Measurements from ENCODE around the gene VPS35L.

Gene VPS35L

DNA sequence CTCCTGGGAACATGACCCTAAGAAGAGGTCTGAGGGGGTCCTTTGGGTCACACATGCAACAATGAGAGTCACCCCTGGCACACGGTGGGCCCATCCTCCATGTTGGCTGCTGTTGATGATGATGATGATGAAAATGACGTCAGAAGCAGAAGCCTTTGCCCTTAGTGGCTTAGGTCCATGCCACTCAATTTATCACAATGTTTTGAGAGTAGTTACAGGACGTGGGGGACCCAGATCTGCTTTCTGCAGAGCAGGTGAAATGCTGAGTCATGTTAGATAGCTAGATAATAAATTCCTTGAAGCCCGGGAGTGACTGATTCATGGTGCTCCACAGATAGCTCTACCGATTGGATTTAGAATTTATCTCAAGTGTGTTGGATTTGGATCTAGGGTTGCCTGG lies 53.9 kb downstream of the VPS35L start:
- no peaks in the 10 kb centered on the region for H3K27me3 ChIP-seq (ENCODE audit: control insufficient read depth in 2 of 2, insufficient read depth in 2 of 2, low read length in 2 of 2)
- no peaks in the 10 kb centered on the region for H3K9me3 ChIP-seq (ENCODE audit: control insufficient read depth in 2 of 2, low read length in 2 of 2)
- no peak overlapping the region for H3K4me3 ChIP-seq (ENCODE audit: low read length in 2 of 2)
- no peak overlapping the region for H3K27ac ChIP-seq (ENCODE audit: low read depth in 2 of 2, low read length in 2 of 2)
- peaks cover 26 to 40% of the 10 kb centered on the region in 2 donors for H3K36me3 ChIP-seq (ENCODE audit: control insufficient read depth in 2 of 2, insufficient read depth in 2 of 2, low read length in 2 of 2)
- H3K4me1 ChIP-seq (ENCODE audit: control insufficient read depth in 2 of 2, insufficient read depth in 2 of 2, low read length in 2 of 2): no peaks in the 10 kb centered on the region
- H3K9ac ChIP-seq (ENCODE audit: low read depth in 1 of 2, low read length in 2 of 2): no peak overlapping the region

DNA sequence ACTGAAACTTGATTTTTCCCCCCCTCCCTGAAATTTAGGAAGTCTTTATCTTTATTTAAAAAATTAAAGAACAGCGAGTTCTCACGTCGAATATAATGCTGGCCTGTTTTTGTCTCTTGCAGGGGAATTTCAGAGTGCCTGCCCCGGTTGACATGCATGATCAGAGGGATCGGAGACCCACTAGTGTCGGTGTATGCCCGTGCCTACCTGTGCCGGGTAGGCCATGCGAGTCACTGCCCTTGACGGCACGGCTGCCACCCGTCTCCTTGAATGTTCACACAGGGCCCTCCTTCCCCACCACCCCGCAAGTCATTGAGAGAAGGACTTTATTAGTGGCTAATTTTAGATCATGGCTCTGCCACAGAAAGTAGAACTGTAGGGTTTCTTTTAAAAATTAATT lies 54.7 kb downstream of the VPS35L start:
- H3K4me3 ChIP-seq (ENCODE audit: low read length in 2 of 2): no peak overlapping the region
- peaks cover 23 to 40% of the 10 kb centered on the region in 2 donors for H3K36me3 ChIP-seq (ENCODE audit: control insufficient read depth in 2 of 2, insufficient read depth in 2 of 2, low read length in 2 of 2)
- H3K9me3 ChIP-seq (ENCODE audit: control insufficient read depth in 2 of 2, low read length in 2 of 2): no peaks in the 10 kb centered on the region
- H3K9ac ChIP-seq (ENCODE audit: low read depth in 1 of 2, low read length in 2 of 2): no peak overlapping the region
- no peaks in the 10 kb centered on the region for H3K27me3 ChIP-seq (ENCODE audit: control insufficient read depth in 2 of 2, insufficient read depth in 2 of 2, low read length in 2 of 2)
- no peaks in the 10 kb centered on the region for H3K4me1 ChIP-seq (ENCODE audit: control insufficient read depth in 2 of 2, insufficient read depth in 2 of 2, low read length in 2 of 2)
- no peak overlapping the region for H3K27ac ChIP-seq (ENCODE audit: low read depth in 2 of 2, low read length in 2 of 2)

- H3K4me3 ChIP-seq (ENCODE audit: low read length in 2 of 2): no peak overlapping the region
- H3K9ac ChIP-seq (ENCODE audit: low read depth in 1 of 2, low read length in 2 of 2): no peak overlapping the region
- no peaks in the 10 kb centered on the region for H3K4me1 ChIP-seq (ENCODE audit: control insufficient read depth in 2 of 2, insufficient read depth in 2 of 2, low read length in 2 of 2)
- no peaks in the 10 kb centered on the region for H3K9me3 ChIP-seq (ENCODE audit: control insufficient read depth in 2 of 2, low read length in 2 of 2)
- no peak overlapping the region for H3K27ac ChIP-seq (ENCODE audit: low read depth in 2 of 2, low read length in 2 of 2)
- peaks cover 20 to 45% of the 10 kb centered on the region in 2 donors for H3K36me3 ChIP-seq (ENCODE audit: control insufficient read depth in 2 of 2, insufficient read depth in 2 of 2, low read length in 2 of 2)
- H3K27me3 ChIP-seq (ENCODE audit: control insufficient read depth in 2 of 2, insufficient read depth in 2 of 2, low read length in 2 of 2): no peaks in the 10 kb centered on the region
Measured at GRCh38 chr16:19613834-19614233, 58.3 kb downstream of the VPS35L start.

DNA sequence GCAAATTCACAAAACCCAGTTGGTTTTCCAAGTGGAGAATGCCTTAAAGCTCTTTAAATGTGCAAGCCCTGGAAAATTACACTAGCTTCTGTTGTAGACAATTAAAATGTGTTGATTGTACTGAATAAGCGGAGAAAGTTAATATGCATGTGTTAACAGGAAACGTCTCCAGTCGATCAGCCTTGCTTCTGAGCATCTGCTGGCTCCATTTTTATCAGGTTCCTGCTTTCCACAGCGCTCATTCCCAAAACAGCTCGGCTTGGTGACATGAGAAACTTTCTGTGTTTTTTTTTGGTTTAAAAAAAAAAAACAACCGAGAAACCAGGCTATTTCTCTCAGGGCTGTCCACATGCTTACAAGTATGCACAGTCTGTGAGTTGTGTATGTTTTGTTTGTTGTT lies 60.7 kb downstream of the VPS35L start:
- no peaks in the 10 kb centered on the region for H3K9me3 ChIP-seq (ENCODE audit: control insufficient read depth in 2 of 2, low read length in 2 of 2)
- no peaks in the 10 kb centered on the region for H3K27me3 ChIP-seq (ENCODE audit: control insufficient read depth in 2 of 2, insufficient read depth in 2 of 2, low read length in 2 of 2)
- no peaks in the 10 kb centered on the region for H3K4me1 ChIP-seq (ENCODE audit: control insufficient read depth in 2 of 2, insufficient read depth in 2 of 2, low read length in 2 of 2)
- no peak overlapping the region for H3K9ac ChIP-seq (ENCODE audit: low read depth in 1 of 2, low read length in 2 of 2)
- no peak overlapping the region for H3K4me3 ChIP-seq (ENCODE audit: low read length in 2 of 2)
- no peak overlapping the region for H3K27ac ChIP-seq (ENCODE audit: low read depth in 2 of 2, low read length in 2 of 2)
- peaks cover 18 to 29% of the 10 kb centered on the region in 2 donors for H3K36me3 ChIP-seq (ENCODE audit: control insufficient read depth in 2 of 2, insufficient read depth in 2 of 2, low read length in 2 of 2)

GRCh38 chr16:19618876-19619275 lies 63.4 kb downstream of the VPS35L start:
- peaks cover 16 to 18% of the 10 kb centered on the region in 2 donors for H3K36me3 ChIP-seq (ENCODE audit: control insufficient read depth in 2 of 2, insufficient read depth in 2 of 2, low read length in 2 of 2)
- no peaks in the 10 kb centered on the region for H3K9me3 ChIP-seq (ENCODE audit: control insufficient read depth in 2 of 2, low read length in 2 of 2)
- no peak overlapping the region for H3K4me3 ChIP-seq (ENCODE audit: low read length in 2 of 2)
- H3K27ac ChIP-seq (ENCODE audit: low read depth in 2 of 2, low read length in 2 of 2): no peak overlapping the region
- H3K27me3 ChIP-seq (ENCODE audit: control insufficient read depth in 2 of 2, insufficient read depth in 2 of 2, low read length in 2 of 2): no peaks in the 10 kb centered on the region
- no peak overlapping the region for H3K9ac ChIP-seq (ENCODE audit: low read depth in 1 of 2, low read length in 2 of 2)
- H3K4me1 ChIP-seq (ENCODE audit: control insufficient read depth in 2 of 2, insufficient read depth in 2 of 2, low read length in 2 of 2): no peaks in the 10 kb centered on the region

- Histone ChIP-seq H3K27me3 (ENCODE audit: control insufficient read depth in 2 of 2, insufficient read depth in 2 of 2, low read length in 2 of 2) (no peaks in the 10 kb centered on the region), H3K27ac (ENCODE audit: low read depth in 2 of 2, low read length in 2 of 2) (no peak overlapping the region), H3K4me1 (ENCODE audit: control insufficient read depth in 2 of 2, insufficient read depth in 2 of 2, low read length in 2 of 2) (no peaks in the 10 kb centered on the region), H3K9me3 (ENCODE audit: control insufficient read depth in 2 of 2, low read length in 2 of 2) (no peaks in the 10 kb centered on the region), H3K9ac (ENCODE audit: low read depth in 1 of 2, low read length in 2 of 2) (no peak overlapping the region), H3K36me3 (ENCODE audit: control insufficient read depth in 2 of 2, insufficient read depth in 2 of 2, low read length in 2 of 2) (peaks cover 17 to 20% of the 10 kb centered on the region in 2 donors), H3K4me3 (ENCODE audit: low read length in 2 of 2) (no peak overlapping the region)
Measured at GRCh38 chr16:19621445-19621844, 65.9 kb downstream of the VPS35L start.

DNA sequence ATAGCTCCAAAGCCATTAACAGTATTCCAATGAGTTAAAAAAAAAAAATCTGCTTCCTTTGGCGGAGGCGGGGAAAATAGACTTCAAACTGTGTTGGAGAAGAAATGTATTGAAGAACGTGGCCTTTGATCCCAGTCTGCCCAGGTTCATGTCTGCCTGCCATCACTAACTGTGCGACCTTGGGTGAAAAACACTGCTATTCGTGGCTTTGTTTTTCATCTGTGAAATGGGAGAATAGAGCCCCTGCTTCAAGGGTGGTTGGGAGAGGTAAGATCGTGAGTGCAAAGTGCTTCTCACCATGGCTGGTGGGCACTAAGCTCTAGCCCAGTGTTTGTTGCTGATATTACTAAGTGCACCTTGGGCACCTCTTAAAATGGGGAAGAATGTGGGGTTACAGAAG lies 69.5 kb downstream of the VPS35L start:
- Histone ChIP-seq H3K4me1 (ENCODE audit: control insufficient read depth in 2 of 2, insufficient read depth in 2 of 2, low read length in 2 of 2) (no peaks in the 10 kb centered on the region), H3K27me3 (ENCODE audit: control insufficient read depth in 2 of 2, insufficient read depth in 2 of 2, low read length in 2 of 2) (no peaks in the 10 kb centered on the region), H3K36me3 (ENCODE audit: control insufficient read depth in 2 of 2, insufficient read depth in 2 of 2, low read length in 2 of 2) (peaks cover 15 to 20% of the 10 kb centered on the region in 2 donors), H3K27ac (ENCODE audit: low read depth in 2 of 2, low read length in 2 of 2) (no peak overlapping the region), H3K9me3 (ENCODE audit: control insufficient read depth in 2 of 2, low read length in 2 of 2) (no peaks in the 10 kb centered on the region), H3K4me3 (ENCODE audit: low read length in 2 of 2) (no peak overlapping the region), H3K9ac (ENCODE audit: low read depth in 1 of 2, low read length in 2 of 2) (no peak overlapping the region)

- Histone ChIP-seq H3K9me3 (ENCODE audit: control insufficient read depth in 2 of 2, low read length in 2 of 2) (no peaks in the 10 kb centered on the region), H3K9ac (ENCODE audit: low read depth in 1 of 2, low read length in 2 of 2) (no peak overlapping the region), H3K27ac (ENCODE audit: low read depth in 2 of 2, low read length in 2 of 2) (no peak overlapping the region), H3K36me3 (ENCODE audit: control insufficient read depth in 2 of 2, insufficient read depth in 2 of 2, low read length in 2 of 2) (peaks cover 38 to 46% of the 10 kb centered on the region in 2 donors), H3K27me3 (ENCODE audit: control insufficient read depth in 2 of 2, insufficient read depth in 2 of 2, low read length in 2 of 2) (no peaks in the 10 kb centered on the region), H3K4me3 (ENCODE audit: low read length in 2 of 2) (no peak overlapping the region), H3K4me1 (ENCODE audit: control insufficient read depth in 2 of 2, insufficient read depth in 2 of 2, low read length in 2 of 2) (no peaks in the 10 kb centered on the region)
Measured at GRCh38 chr16:19636436-19637267, 81.1 kb downstream of the VPS35L start.

- Histone ChIP-seq H3K4me3 (ENCODE audit: low read length in 2 of 2) (no peak overlapping the region), H3K27me3 (ENCODE audit: control insufficient read depth in 2 of 2, insufficient read depth in 2 of 2, low read length in 2 of 2) (no peaks in the 10 kb centered on the region), H3K9me3 (ENCODE audit: control insufficient read depth in 2 of 2, low read length in 2 of 2) (no peaks in the 10 kb centered on the region), H3K4me1 (ENCODE audit: control insufficient read depth in 2 of 2, insufficient read depth in 2 of 2, low read length in 2 of 2) (no peaks in the 10 kb centered on the region), H3K36me3 (ENCODE audit: control insufficient read depth in 2 of 2, insufficient read depth in 2 of 2, low read length in 2 of 2) (peaks cover 32 to 35% of the 10 kb centered on the region in 2 donors), H3K9ac (ENCODE audit: low read depth in 1 of 2, low read length in 2 of 2) (no peak overlapping the region), H3K27ac (ENCODE audit: low read depth in 2 of 2, low read length in 2 of 2) (no peak overlapping the region)
Measured at GRCh38 chr16:19639986-19640421, 84.5 kb downstream of the VPS35L start.

GRCh38 chr16:19642501-19642900 lies 87.0 kb downstream of the VPS35L start:
- Histone ChIP-seq H3K27ac (ENCODE audit: low read depth in 2 of 2, low read length in 2 of 2) (no peak overlapping the region), H3K4me1 (ENCODE audit: control insufficient read depth in 2 of 2, insufficient read depth in 2 of 2, low read length in 2 of 2) (no peaks in the 10 kb centered on the region)

More at GRCh38 chr16:19642501-19642900, 87.0 kb downstream of the VPS35L start:
- Histone ChIP-seq H3K4me3 (ENCODE audit: low read length in 2 of 2) (no peak overlapping the region), H3K9me3 (ENCODE audit: control insufficient read depth in 2 of 2, low read length in 2 of 2) (no peaks in the 10 kb centered on the region), H3K36me3 (ENCODE audit: control insufficient read depth in 2 of 2, insufficient read depth in 2 of 2, low read length in 2 of 2) (peaks cover 26% of the 10 kb centered on the region in 2 donors), H3K9ac (ENCODE audit: low read depth in 1 of 2, low read length in 2 of 2) (no peak overlapping the region), H3K27me3 (ENCODE audit: control insufficient read depth in 2 of 2, insufficient read depth in 2 of 2, low read length in 2 of 2) (no peaks in the 10 kb centered on the region)
